Measurements from ENCODE around the gene NRXN3.

DNA sequence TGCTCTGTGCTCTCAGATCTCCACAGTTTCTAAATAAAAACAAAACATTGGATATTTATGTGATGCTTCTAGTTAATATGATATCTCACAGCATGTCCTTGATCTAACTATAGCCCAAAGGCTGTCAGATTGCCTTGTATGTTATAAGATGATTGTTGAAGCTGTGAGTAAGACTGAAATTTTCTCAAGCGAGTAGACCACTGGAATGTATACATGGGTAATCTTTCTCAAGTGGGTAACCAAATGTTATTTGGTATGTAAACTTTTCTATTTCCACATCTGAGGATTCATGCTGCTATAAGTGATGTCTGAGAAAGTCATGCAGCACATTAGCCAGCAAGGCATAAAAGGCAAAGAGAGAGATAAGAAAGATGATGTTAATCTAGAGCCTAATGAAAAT lies 886.7 kb downstream of the NRXN3 start:
- TF ChIP-seq, protein P1, sequence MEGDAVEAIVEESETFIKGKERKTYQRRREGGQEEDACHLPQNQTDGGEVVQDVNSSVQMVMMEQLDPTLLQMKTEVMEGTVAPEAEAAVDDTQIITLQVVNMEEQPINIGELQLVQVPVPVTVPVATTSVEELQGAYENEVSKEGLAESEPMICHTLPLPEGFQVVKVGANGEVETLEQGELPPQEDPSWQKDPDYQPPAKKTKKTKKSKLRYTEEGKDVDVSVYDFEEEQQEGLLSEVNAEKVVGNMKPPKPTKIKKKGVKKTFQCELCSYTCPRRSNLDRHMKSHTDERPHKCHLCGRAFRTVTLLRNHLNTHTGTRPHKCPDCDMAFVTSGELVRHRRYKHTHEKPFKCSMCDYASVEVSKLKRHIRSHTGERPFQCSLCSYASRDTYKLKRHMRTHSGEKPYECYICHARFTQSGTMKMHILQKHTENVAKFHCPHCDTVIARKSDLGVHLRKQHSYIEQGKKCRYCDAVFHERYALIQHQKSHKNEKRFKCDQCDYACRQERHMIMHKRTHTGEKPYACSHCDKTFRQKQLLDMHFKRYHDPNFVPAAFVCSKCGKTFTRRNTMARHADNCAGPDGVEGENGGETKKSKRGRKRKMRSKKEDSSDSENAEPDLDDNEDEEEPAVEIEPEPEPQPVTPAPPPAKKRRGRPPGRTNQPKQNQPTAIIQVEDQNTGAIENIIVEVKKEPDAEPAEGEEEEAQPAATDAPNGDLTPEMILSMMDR (IDR thresholded peaks at IDR 0.05) = no peak
- TF ChIP-seq EZH2 (IDR thresholded peaks at IDR 0.05; ENCODE audit: borderline replicate concordance, insufficient read depth, low read depth, low read length, poor library complexity, severe bottlenecking) = no peak
